SH-SY5Y (cell line): Measurements from ENCODE around the gene COL15A1.

ENCODE experiments used
- GATA2 ChIP-seq: IDR thresholded peaks from 2 replicates; pipeline ENCODE4 v1.6.1; 2011; ENCODE audit warnings: mild to moderate bottlenecking, low read depth, low read length
- GATA3 ChIP-seq: IDR thresholded peaks from 2 replicates; pipeline ENCODE4 v1.6.1; 2011; ENCODE audit warnings: low read depth, mild to moderate bottlenecking, low read length, moderate library complexity

COL15A1 gene

DNA sequence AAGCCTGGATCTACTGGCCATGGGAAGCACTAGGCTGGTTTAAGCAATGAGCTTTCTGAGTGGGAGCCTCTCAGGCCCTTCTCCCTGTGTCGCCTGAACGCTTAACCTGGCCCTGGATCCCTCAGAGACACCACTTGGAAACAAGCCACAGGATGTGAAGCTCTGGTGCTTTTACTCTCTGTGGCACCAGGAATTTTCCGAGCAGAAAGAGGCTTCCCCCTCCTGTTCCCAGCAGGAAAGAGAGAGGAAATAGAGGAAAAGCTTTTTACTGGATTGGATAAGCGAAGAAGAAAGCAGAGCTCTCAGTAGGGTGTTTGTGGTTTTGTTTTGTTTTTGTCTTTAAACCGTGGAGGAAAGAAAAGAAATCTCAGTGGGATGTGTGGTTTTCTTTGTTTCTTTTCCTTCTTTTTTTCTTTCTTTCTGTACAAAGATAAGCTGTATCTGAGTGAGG lies 34.5 kb downstream of the COL15A1 start:
- no peak for TF ChIP-seq GATA2
- no peak for TF ChIP-seq GATA3

DNA sequence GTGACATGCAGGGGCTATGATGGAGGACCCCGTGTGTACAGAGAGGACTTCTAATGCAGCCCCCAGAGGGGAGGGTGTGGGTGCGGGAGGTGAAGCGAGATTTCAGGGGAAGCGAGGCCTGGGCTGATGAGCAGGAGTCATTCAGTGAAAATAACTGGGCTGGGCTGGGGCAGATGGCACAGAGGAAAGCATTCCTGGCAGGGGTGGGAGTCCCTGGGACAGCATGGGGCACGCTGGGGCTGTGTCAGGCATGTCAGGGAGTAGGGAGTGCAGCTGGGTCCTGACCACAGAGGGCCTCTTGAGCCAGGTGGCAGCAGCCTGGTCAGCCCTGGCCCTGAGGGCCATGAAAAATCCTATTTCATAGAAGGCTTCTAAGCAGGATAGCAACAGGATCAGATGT lies 36.6 kb downstream of the COL15A1 start:
- no peak for TF ChIP-seq GATA3
- no peak for TF ChIP-seq GATA2

DNA sequence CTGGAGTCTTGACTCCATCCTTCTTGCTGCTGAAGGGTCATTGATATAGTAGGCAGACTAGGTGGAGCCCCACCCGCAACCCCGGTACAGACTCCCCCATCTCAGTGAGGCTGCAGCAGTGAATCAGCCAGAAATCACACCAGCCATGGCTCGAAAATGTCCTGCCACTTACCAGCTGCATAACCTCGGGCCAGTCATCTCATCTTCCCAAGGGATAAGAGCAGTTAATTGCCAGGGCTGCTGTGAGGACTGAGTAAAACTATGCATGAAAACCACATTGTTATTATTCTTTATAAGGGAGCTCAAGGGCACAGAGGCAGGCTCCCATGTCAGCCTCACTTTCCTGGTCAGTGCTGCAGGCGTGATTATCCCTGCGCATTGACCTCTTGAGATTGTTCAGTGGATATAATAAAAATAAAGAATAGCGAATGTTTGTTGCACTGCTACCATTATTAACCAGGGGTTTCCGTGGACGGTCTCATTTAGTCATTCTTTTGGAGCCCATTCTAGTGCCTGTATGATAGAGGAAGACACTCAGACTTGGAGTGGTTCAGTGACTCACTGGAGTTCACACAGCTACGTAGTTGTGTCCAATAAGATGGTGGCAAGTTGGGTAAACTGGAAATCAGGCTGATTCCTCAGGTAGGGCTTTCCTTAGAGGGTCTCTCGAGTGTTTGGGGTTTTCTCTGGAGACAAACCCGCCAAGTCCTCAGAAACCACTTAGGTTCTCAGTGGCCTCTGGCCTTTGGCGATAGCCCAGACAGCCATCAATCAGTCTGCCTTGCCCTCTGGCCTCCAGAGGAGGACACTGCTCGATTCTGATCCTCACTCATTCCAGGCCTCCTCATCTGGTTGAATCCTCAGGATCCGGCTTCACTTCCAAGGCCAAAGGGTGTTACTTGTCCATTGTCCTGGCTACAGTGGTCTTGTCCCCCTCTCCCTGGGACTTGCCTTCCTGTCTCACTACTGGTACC lies 39.9 kb downstream of the COL15A1 start:
- TF ChIP-seq GATA3 (no peak), GATA2 (no peak)

DNA sequence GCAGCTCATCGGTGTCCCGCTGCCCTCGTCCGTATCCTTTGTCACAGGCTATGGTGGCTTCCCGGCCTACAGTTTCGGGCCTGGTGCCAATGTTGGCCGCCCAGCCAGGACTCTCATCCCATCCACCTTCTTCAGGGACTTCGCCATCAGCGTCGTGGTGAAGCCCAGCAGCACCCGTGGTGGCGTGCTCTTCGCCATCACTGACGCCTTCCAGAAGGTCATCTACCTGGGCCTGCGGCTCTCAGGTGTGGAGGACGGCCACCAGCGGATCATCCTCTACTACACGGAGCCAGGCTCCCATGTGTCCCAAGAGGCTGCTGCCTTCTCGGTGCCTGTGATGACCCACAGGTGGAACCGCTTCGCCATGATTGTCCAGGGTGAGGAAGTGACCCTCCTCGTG lies 41.9 kb downstream of the COL15A1 start:
- no peak for TF ChIP-seq GATA3

DNA sequence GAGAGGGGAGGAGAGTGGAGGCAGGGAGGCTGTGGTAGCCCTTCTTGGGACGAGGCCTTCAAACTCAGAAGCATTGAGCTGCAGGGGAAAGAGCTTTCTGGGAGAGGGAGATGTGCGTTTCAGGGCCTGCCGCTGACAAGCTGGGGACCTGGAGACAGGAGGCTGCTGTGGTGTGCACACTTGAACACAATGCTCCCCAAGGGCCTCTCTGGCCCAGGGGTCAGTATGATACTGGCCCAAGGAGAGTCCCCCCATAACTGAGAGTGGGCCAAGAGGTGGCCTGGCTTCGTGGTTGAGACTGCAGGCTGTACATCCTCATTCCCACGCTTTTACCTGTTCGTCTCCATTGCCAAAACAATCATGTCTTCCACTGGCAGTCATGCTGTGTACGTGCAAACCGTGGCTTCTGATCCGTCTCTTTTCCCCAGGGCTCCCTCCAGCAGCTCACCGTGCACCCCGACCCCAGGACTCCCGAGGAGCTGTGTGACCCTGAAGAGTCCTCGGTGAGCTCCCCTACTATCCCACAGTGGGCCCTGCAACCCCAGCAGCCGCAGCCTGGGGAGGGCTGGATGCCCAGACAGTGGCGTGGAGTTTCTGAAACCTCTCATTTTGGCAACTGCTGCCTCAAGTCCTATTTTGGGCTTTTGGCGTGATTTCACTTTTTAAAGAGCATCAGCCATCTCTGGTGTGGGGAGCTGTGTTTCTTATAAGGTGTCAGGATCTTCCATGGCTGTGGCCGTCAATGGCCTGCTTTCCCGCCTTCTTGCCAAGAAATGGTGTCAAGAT lies 43.4 kb downstream of the COL15A1 start:
- TF ChIP-seq GATA2 (no peak), GATA3 (no peak)

DNA sequence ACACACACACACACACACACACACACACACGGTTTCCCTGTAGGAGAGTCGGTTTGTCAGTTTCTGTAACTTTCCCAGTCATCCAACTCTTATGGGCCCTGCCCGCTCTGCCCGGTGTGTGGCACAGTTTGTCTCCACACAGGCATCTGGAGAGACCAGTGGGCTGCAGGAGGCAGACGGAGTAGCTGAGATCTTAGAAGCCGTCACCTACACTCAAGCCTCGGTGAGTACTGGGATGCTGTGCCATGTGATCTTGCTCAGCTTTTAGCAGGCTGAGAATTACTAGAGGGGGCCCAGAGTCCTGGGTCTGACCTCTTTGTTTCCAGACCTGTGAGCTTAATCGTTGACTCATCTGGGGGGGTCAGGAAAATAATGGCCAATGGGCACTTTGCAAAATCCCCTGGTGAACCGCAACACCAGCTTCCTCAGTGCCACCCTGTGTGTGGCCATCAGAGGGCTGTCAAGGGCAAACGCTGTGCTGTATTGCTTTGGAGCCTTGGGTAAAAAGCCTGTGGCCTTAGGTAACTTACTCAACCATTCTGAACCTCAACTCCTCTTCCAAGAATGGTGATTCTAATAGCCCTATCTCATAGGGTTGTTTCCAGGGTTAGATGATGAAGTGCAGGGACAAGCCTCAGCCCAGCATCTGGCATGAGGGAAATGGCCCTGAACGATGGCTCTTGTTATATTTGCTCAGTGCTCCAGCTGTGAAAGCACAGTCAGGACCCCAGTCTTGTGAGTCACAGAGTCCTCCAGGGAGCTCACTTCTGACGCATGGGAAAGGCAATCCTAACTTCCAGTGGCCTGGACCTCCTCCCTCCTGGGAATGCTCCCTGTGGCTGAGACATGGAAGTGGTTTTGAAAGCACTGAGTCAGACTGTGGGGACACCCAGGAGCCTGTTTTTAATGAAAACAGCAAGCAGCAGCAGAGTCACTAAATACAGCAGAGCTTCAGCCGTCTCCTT lies 45.6 kb downstream of the COL15A1 start:
- TF ChIP-seq GATA3 (no peak), GATA2 (no peak)

DNA sequence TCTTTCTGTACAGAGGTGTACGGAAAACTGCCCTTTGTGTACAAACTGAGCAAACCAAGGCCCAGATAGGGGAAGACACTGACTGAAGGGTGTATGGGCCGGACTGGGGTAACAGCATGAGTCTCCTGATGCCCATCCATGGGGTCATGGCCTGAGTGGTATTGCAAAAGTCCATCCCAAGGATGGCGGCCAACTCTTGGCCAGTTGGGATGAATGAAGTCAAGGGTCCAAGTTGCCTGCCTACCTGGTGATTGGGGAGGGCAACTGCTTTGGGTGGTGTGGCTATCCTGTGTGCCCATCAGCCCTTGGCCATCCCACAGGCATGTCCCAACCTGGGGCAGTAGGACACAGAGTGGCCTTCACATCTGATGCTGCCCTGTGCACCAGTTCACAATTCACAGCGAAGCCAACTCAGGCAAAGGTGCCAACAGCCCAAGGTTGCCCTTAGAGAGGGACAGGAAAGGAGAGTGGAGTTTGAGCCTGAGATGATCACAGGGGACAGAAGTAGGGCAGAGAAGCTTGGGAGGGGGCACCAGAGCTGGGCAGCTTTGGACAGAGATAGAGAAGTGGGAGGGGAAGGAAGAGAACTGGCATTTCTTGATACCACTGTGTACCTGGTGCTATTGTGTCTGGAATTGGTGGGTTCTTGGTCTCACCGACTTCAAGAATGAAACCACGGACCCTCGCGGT lies 46.6 kb downstream of the COL15A1 start:
- no peak for TF ChIP-seq GATA2
- TF ChIP-seq GATA3, result no peak

DNA sequence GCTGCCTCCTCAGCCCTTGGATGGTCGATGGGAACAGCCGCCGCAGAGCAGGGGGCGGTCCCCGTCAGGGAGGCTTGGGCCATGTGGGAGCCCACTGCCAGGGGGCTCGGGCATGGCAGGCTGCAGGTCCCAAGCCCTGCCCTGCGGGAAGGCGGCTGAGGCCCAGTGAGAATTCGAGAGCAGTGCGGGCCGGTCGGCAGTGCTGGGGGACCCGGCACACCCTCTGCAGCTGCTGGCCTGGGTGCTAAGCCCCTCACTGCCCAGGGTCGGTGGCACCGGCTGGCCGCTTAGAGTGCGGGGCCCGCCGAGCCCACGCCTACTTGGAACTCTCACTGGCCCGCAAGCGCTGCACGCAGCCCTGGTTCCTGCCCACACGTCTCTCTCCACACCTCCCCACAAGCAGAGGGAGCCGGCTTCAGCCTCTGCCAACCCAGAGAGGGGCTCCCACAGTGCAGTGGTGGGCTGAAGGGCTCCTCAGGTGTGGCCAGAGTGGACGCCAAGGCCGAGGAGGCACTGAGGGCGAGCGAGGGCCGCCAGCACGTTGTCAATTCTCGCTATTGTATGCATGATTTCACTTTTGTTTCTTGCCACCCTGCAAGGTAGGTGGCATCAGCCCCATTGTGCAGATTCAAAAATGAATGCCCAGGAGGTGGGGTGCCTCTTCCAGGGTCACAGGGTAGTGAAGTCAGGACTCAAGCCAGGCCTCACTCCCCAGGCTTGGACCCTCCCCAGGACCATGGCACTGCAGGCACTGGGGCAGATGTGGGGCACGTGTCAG lies 48.6 kb downstream of the COL15A1 start:
- TF ChIP-seq GATA3, result no peak
- TF ChIP-seq GATA2, result no peak

DNA sequence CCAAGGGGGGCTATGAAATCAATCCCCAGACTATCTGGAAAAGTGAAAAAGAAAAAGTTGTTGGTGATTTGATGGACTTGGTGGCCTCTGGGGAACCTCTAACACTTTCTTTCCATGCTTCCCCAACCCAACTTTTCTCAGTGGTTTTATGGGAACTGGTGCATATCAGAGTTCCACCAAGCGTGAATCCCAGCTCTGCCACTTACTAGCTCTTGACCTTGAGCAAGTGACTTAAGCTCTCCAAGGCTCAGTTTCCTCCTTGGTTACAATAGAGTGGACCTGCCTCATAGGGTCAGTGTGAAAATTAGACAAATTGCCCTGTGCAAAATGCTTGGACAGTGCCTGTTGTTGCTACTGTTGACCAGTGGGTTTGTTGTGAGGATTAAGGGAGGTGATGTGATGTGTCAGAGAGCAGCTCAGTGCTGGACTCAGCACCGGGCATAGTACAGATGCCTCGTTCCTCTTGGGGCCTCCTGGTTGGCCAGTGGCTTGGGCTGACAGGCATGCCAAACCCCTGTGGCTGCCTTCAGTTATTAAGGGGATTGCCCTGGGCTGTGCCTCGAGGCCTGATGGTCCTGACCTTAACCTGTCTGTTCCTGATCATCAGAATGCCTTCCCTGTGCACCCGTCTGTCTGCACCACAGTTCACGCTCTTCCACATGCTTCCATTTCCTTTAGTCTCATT lies 49.3 kb downstream of the COL15A1 start:
- no peak for TF ChIP-seq GATA2
- TF ChIP-seq GATA3, result no peak

DNA sequence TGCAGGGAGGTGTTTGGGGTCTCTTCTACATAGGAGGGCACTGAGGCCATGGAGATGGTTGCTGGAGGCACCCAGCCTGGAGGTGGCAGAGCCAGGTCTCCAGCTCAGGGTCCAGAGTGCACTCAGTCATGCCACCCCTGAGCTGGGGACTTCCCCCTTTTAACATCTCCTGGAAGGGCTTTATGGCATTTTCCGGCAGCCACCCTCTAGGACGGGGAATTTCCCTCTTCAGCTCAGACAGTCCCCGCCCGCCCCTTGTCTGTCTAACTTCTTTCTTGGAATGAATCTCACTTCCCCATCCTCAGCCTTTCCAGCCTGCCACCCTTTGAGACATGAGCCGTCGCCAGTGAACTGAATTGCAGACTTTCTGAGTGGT lies 49.9 kb downstream of the COL15A1 start:
- TF ChIP-seq GATA2, result no peak
- no peak for TF ChIP-seq GATA3

DNA sequence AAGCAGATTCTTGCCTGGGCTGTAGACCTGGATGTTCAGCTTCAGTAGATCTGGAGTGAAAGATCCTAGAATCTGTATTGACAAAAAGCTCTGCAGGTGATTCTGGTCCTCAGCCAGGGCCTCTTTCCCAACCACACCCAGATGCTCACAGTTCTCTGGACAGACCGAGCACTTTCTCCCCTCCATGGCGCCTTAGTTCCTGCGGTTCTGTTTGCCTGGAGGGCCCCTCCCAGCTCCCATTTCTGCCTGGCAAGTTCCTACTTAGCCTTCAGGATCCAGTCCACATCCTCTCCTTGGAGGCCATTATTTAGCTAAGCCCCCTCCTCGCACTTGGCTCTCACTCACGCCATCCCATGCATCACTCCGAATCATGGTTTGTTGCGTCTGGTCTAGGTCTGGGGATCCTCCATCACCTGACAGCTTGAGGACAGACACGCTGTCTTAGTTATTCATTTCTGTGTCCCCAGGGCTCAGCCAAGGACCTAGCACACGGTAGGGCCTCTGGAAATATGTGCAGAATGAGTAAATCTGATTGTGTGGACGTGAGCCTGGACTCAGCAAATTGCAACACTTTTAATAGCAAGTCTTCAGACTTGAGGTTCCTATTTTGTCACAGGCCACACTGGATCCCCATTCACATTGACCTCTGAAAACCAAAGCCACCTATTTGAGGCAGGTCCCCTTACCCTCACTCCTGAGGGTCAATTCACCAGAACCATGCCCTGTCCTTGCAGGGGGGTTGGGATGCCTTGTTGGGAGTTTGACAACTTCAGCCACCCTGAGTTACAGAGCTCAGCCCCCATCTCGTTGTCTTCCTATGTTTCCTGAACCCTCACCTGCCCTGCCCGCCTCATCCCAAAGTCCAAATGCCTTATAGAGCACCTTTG lies 50.7 kb downstream of the COL15A1 start:
- no peak for TF ChIP-seq GATA3
- TF ChIP-seq GATA2, result no peak
